Renal cortex interstitium (tissue), 11 donors: Measurements from ENCODE around the gene PIAS2. TPM values are rescaled to one million over a fixed set of nuclear protein-coding genes. Genes with fewer than 3 reads are reported as not detected.
"Not testable (repeated sequence)": the region's sequence is repeated elsewhere in the genome, so short reads cannot be mapped to it uniquely, and the experiment has no call there.

Source experiments
- DNase-seq, 11 donors: peaks; one replicate each; pipeline ENCODE4 v3.0.0-alpha.2; 2013; ENCODE audit warnings: low read depth in 9 of 11, low spot score in 4 of 11; ENCODE audit errors: extremely low read depth in 1 of 11
- polyA plus RNA-seq, 3 donors: library from polyadenylated mRNA; unstranded; fragments of 120-200 nt; gene quantifications; one replicate each; pipeline ENCODE4 v1.2.1, GENCODE V29; 2013; ENCODE audit not compliant: insufficient read length in 3 of 3

PIAS2 gene
- polyA plus RNA-seq, 3 donors, result 24.4 to 27.7 (median 27.5) TPM

DNA sequence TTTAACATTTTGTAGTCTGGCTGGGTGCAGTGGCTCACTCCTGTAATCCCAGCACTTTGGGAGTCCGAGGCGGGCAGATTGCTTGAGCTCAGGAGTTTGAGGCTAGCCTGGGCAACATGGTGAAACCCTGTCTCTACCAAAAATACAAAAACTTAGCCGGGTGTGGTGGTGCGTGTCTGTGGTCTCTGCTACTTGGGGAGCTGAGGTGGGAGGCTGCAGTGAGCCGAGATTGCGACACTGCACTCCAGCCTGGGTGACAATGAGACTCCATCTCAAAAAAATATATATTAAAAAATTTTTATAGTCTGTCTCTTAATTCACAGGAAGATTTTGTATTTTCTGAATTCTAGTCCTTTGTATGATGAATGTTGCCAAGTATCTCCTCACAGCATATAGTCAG lies 121.4 kb downstream of the PIAS2 start:
- not testable (repeated sequence) for DNase-seq

- no peak for DNase-seq
Observed at GRCh38 chr18:46794607-46795006, 122.7 kb downstream of the PIAS2 start.

DNA sequence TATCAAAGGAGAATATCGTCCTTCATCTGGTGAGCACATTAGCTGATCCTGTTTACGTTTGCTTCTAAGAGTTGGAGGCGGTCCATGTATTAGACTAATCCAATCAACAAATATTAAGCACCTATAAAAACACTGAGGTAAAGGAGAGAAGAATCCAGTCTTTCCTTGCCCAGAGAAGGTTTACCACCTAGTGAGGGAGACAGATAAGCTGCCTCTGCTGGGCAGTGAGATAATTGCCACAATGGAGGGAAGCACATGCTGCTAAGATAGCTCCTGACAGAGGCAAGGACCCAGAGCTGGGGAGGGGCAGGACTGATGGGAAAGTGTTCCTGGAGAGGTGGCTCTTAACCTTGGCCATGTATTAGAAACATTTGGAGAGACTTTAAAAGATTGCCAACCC lies 123.7 kb downstream of the PIAS2 start:
- no peak for DNase-seq

DNA sequence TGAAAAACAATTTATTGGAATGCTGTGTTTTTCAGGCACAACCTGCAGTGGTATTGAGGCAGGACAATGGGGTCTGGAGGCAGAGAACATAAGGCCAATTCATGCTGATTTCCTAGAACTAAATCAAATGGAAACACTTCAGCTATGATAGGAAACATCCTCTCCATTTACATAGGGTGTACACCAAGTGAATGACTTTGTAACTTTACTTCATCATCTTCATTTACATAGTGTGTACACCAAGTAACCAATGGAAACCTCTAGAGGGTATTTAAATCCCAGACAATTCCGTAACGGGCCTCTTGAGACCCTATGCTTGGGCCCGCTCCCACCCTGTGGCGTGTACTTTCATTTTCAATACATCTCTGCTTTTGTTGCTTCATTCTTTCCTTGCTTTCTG lies 128.2 kb downstream of the PIAS2 start:
- DNase-seq, result no peak

- no peak for DNase-seq
Observed at GRCh38 chr18:46787674-46788073, 129.6 kb downstream of the PIAS2 start.

DNA sequence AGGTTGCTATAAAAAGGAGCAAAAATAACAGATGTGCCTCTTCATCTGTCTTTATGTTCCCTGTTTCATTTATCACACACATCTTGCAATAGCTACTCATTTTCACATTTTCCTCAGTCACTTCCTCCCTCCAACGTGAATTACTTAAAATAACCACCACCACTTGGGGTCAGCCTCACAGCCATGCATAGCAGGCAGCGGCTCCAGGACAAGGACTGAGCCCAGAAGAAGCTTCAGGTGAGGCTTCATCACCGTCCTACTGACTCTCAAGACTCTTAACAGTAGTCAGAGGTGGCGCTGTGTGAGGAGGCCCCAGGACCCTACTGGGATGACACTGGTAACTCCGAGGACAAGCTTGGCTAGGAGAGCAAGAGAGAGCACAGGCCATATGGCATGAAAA lies 144.9 kb downstream of the PIAS2 start:
- DNase-seq, result no peak

- DNase-seq, result no peak
Observed at GRCh38 chr18:46771141-46771540, 146.2 kb downstream of the PIAS2 start.

GRCh38 chr18:46770708-46771107 lies 146.6 kb downstream of the PIAS2 start:
- DNase-seq, result no peak

DNA sequence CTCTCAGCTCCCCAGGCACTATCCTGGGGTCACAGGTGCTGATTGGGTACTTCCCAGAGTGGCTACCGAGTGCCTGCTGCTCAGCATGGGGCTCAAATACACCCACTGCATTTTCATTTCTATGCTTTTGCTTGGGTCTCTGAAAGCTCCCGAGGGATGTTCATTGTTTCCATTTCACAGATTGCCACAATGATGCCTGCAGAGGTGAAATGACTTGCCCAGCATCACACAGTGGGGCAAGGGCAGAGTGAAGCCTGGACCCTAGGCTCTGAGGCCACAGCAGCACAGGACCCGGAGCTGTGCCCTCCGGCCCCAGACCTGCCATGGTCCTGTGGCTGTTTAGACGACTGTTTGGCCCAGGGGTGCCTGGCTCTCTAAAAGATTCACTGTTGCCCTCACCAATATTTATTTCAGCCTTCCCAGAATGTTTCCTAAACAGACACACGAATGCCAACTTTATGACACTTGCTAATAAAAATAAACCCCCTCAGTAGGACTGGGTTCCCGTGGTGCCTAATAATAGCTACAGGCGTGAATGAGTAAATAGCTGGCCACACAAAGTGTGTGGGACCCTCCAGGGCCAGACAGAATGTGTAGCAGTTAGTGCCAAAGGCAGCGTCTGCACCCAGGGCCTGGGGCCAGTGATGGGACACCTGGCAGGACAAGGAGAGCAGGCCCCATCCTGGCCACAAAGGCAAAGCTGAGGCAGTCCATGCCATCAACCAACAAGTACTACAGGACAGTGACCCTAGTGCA lies 149.0 kb downstream of the PIAS2 start:
- no peak for DNase-seq

- no peak for DNase-seq
Observed at GRCh38 chr18:46767217-46767616, 150.1 kb downstream of the PIAS2 start.

DNA sequence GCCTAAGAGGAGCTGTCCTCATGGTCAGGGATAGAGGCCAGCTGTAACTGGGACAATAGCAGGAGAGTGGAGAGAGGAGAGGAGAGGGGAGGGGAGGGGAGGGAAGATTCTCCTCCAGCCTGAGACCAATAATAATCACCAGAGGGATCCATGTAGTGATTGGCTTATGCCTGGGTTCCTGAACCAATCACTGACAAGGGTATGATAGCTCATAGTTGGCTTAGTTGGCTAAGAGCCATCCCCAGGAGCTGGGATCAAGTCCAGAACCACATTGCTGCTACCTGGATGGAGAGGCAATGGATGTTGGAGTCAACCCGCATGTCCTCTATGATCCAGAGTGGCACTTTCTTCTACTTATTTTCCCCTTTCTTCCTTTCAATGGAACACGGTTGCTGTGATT lies 152.7 kb downstream of the PIAS2 start:
- no peak for DNase-seq

DNA sequence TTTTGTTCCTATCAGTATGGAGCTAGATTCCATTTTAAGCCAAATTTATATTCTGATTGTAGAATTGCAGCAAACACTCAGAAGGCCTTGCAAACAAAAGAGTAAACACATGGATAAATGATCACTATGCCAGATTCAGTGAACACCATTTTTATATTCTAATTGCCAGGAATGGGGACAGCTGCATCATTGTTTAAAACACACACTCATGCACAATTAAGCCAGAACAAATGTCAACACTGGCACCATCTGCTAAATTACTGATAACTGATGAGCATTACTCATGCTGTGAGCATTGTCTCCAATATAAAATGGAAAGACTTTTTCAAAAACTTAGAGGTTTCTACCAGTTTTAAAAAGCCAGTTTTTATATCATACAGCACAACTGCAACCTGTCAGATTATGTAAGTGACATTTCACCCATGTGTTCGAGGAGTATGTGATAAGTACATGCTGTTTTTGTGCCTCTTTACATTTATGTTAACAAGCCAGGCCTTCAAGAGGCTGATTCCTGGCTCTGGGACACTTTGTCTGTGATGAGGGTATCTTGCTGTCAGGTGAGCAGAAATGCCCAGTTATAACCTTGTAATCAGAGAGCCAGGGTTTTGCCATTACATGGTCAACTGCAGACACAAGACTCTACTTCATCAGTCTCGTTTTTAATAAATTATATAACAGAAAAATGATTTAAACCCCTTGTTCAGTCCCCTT lies 156.1 kb downstream of the PIAS2 start:
- no peak for DNase-seq

GRCh38 chr18:46759890-46760289 lies 157.4 kb downstream of the PIAS2 start:
- DNase-seq, result no peak

DNA sequence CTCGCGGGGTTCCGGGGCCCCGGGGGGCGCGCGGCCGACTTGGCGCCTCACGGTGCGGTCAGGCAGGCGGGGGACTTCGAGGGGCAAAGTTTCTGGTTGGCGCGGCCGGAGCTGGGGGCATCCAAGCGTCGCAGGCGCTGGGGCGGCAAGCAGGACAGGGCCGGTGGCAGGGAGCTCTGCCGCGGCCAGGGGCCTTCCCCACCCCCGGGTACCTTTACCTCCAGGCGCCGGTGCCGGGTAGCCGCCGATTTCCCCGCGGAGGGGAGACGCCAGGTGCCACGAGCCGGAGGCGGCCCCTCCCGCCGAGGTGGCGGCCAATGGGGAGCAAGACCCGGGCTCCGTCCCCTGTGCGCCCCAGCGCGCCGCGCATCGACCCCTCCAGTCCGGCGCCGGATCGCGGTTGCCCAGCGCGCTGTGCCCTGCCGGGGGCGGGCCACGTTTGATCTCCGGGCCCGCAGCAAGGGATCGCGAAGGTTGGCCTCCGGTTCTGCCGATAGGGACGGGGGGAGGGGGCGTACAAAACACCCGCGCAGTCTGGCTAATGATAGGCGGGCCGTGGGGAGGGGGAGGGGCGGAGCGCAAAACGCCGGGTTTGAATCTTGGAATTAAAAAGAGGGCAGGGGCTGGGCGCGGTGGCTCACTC lies 160.6 kb downstream of the PIAS2 start, which contains the start of gene ST8SIA5:
Gene ST8SIA5 (minus strand): TSS at position 495 of the 643 bp plus-strand sequence. CDS start 545 bp downstream, outside the sequence.
- DNase-seq, result peak in 2 of 11 donors; percentile 25 to 28

DNA sequence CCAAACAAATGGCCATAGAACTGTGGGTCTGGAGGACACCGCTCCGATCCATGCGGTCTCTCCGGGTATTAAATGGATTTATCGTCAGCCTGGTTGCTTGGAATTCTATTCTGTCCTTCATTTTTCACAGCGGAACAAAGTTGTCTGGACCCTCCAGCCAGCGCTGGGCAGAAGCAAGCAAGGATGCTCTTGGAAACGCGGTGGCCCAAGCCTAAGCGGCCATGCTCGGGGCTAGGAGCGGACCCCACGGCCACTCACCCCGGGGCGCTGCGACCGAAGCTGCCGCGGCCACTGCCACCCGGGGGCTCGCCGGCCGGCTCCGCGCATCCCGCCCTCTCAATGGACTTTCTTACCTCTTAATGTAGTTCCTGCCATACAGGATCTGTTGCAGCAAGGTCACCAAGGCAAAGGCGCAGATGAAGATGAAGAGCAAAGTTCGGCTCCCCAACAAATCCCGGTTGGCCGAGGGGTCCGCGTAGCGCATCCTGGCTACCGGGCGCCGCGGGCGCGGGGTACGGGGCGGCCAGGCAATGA lies 161.2 kb downstream of the PIAS2 start:
- DNase-seq, result peak in 1 of 11 donors; percentile 5

DNA sequence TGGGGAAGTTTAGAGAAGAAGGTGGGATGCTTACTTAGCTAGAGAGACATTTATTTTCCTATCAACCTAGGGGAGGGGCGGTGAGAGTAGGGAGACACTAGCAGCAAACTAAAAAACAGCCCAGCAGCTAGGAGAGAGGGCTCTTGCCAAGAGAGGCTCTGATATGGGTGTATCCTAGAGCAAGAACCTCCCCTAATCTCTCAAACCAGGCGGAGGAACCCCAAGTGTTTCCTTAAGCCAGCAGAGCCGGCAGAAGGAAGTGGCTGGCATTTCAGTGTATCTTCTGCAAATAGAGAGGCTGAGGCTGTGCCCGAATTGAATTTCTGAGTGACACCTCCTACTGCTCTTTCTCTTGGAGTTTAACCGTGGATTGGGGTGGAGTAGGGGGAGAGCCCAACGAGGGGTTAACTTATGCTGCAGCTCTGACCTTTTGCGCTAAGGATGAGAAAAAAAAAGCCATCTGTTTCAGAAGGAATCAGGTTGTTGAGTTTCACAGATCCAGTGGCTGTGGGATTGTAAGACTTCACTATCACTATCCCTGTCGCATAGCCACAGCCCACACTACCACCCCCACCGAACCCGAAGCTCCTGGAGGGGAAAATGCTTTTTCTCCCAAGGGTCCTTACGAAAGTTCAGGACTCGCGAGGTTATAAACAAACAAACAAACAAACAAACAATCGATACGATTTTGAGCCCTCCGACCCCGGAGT lies 161.8 kb downstream of the PIAS2 start:
- DNase-seq, result peak in 1 of 11 donors; percentile 5

- DNase-seq, result peak in 3 of 11 donors; percentile 12 to 36 (median 17)
Observed at GRCh38 chr18:46754661-46755292, 162.5 kb downstream of the PIAS2 start.

DNA sequence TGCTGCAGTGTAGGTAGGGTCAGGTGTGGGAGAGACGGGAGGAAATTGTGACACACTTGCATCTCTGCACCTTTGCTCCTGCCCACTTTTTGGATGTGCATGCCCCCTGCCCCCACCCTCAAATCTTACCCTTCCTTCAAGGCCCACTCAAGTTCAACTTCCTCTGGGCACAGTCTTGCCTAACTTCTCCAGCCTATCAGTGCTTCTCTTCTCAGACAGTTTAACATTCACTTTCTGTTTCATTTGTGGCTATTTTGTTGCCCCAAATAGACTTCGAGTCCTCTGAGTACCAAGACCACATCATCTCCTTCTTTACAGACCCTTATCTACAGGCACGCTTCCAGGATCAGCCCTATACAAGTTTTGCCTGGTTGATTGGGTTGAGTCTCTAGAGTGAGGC lies 163.1 kb downstream of the PIAS2 start:
- DNase-seq, result no peak
